ENCODE results near the gene TRIM68. TPM values are rescaled to one million over a fixed set of nuclear protein-coding genes. Genes with fewer than 3 reads are reported as not detected.

TRIM68 gene, protein sequence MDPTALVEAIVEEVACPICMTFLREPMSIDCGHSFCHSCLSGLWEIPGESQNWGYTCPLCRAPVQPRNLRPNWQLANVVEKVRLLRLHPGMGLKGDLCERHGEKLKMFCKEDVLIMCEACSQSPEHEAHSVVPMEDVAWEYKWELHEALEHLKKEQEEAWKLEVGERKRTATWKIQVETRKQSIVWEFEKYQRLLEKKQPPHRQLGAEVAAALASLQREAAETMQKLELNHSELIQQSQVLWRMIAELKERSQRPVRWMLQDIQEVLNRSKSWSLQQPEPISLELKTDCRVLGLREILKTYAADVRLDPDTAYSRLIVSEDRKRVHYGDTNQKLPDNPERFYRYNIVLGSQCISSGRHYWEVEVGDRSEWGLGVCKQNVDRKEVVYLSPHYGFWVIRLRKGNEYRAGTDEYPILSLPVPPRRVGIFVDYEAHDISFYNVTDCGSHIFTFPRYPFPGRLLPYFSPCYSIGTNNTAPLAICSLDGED
- 11.6 TPM for total RNA-seq
- long read RNA-seq, transcript TRIM68-201 (7 exons, 3,352 nt): major isoform, 13 of 20 reads
- long read RNA-seq, partial matches to known transcripts: 1 of 20 reads
- long read RNA-seq, other reads (novel, unspliced or antisense): 5 of 20 reads

DNA sequence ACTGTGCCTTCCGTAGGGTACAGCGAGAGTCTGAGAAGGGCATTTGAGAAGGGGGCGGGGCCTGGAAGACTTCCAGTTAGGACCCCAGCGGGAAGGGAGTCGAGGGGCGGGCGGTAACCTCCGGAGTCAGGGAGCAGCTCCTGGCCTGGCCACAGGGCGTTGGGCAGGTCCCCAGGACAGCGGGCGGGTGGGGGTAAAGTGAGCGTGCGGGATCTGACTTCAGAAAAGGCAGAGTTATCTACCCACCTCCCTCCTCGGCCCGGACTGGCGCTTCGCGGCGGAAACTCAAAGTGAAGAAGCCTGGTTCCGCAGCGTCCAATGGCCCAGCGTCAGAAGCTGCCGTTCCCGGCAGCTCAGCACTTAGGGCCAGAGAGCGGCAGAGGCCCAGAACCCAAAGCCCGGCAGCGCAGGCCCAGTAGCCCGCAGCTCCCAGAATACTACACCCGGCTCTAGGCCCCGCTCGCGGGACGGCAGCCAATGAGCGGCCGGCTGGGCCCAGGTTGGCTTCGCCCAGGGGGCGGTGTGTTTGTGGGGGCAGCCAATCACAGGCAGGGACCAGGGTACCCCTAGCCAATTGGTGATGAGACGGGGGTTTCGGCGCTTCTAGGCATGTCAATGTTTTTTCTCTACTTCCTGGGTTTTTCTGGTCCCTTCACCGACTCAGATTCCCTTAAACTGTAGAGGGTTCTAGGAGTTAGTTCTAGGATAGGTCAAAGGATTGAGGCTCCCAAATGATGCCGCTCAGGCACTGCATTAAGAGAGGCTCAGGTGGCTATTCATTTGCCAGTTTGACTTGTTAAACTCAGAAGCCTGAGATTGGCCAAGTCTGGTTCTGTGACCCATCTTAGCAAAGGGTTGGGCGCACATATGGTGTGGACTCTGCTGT, at the start of gene TRIM68:
TSS of gene TRIM68 (minus strand) at position 451 of the 886 bp plus-strand sequence. CDS start 2,727 bp downstream, outside the sequence.
- ATAC-seq (peak; percentile 100), DNase-seq (ENCODE audit: missing footprints) (peak; percentile 98)
- intact Hi-C loops (cut with DNase I): no loop called here

DNA sequence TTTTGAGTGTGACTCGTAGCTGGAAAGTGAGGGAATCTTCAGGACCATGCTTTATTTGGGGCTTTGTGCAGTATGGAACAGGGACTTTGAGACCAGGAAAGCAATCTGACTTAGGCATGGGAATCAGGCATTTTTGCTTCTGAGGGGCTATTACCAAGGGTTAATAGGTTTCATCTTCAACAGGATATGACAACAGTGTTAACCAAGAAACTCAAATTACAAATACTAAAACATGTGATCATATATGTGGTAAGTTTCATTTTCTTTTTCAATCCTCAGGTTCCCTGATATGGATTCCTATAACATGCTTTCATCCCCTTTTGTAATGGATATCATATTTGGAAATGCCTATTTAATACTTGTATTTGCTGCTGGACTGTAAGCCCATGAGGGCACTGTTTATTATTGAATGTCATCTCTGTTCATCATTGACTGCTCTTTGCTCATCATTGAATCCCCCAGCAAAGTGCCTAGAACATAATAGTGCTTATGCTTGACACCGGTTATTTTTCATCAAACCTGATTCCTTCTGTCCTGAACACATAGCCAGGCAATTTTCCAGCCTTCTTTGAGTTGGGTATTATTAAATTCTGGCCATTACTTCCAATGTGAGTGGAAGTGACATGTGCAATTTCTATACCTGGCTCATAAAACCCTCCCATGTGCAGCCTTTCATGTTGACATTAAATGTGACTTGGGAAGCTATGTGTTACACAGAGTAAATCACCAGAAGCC, 46.8 kb upstream of the TRIM68 start:
- ATAC-seq: no peak
- intact Hi-C loops (cut with DNase I): no loop called here
- DNase-seq (ENCODE audit: missing footprints): no peak

DNA sequence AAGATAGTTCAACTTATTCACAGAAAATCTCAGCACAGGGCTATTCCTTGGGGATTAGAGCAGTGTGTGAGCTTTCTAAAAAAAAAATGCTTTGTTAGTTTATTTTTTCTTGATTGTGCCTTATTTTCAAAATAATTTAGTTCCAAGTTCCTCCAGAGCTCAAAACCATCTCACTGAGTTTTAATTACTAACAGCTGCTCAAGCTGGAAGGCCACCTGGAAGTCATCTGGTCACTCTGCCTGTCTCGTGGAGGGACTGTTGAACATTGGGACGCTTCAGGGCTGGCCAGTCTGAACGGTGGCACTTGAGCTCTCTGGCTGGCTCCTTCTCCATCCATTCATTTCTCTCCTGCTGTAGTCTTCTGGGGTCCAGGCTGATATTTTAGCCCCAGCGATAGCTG, 39.7 kb upstream of the TRIM68 start:
- DNase-seq (ENCODE audit: missing footprints) (no peak), ATAC-seq (peak; percentile 26)
- intact Hi-C loops (cut with DNase I): no loop called here

DNA sequence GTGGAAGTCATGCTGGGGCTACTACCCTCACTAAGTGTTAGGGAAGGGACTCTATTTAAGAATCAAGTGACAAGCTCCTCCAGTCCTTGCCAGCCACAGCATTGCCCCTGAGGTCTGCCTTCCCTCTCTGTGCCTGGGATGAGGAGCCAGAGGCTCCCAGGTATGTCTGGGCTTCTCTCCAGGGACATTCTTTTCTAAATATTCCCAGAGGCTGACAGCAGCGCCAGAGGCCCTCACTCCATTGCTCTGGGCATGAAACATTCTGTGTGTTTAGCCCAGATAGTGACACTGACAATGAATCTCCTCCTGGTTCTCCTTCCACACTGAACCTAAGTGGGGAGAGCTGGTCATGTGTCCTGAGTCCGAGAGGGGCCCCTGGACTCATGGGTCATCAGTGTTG, 37.9 kb upstream of the TRIM68 start:
- DNase-seq (ENCODE audit: missing footprints) (peak; percentile 57), ATAC-seq (peak; percentile 87)
- intact Hi-C loops (cut with DNase I): no loop called here

DNA sequence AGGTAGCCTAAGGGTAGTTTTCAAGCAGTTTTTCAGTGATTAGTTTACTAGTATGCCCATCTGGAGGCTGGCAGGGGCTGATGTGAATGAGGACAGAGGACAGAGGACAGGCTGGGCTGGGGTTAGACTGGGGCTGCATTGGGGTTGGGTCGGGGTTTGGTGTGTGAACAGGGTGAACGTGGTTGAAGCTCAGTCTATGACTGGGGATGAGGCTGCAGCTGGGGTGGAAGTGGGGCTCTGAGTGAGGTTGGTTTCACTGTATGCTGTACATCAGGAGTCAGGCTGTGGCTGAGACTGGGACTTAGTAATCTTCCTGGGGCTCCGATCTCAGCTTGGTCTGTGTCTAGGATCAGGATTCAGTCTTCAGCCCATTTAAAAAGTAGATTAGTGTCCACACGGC, 36.2 kb upstream of the TRIM68 start:
- no peak for ATAC-seq
- intact Hi-C loops (cut with DNase I): no loop called here
- DNase-seq (ENCODE audit: missing footprints): no peak

DNA sequence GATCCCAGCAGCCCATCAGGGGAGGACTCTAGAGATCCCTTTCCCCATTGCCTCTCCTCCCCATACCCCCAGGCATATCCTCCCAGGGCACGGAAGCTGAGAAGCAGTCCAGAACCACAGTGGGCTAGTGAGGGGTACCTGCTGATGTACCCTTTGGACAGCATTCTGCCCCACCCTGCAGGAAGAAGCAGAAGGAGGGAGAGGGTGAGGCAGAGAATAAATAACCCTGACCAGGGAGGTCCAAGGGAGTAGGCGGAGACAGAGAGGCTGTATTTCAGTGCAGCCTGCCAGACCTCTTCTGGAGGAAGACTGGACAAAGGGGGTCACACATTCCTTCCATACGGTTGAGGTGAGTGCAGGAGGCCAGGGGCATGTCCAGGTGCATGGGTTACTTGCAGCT, 35.7 kb upstream of the TRIM68 start, which contains the start of gene OR51E1:
TSS of gene OR51E1 (plus strand) at position 301 of the 400 bp plus-strand sequence. CDS start 8,545 bp downstream, outside the sequence.
- DNase-seq (ENCODE audit: missing footprints): no peak
- intact Hi-C loops (cut with DNase I): no loop called here
- ATAC-seq: no peak

DNA sequence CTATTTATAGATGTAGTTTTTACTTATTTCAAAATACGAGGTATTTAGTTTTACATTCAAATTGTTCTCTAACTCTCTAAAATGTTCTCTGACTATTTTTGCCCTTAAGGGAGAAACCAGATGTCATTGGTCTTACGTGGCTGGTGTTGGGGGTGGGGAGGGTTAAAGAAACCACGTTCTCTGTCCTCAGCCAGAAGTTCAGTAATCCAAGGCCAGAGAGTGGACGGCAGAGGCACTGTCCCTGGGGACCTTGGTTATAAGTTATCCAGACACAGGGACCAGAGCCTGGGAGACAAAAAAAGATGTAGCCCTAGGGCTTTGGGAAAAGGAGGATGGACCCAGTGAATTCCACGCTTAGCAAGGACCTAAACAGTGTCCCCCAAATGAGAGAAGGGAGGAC, 35.0 kb upstream of the TRIM68 start:
- peak; percentile 45 for ATAC-seq
- intact Hi-C loops (cut with DNase I): no loop called here
- no peak for DNase-seq (ENCODE audit: missing footprints)

DNA sequence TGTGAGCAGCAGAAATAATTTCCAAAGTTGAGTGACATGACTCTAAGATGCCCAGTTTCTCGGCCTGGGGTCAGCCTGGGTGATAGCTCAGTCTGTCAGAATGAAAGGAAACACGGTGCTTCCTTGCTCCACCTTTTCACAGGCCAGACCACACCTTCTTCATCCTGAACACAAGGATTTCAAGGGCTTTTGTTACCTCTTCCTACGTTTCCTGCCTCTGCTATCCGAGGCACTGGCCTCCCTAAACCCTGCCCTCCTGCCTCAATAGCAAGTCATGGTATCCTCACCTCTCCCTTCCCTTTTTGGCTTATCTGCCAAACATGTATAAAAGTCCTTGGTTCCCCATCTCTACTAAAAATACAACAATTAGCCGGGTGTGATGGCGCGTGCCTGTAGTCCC, 34.0 kb upstream of the TRIM68 start:
- ATAC-seq: no peak
- intact Hi-C loops (cut with DNase I): no loop called here

DNA sequence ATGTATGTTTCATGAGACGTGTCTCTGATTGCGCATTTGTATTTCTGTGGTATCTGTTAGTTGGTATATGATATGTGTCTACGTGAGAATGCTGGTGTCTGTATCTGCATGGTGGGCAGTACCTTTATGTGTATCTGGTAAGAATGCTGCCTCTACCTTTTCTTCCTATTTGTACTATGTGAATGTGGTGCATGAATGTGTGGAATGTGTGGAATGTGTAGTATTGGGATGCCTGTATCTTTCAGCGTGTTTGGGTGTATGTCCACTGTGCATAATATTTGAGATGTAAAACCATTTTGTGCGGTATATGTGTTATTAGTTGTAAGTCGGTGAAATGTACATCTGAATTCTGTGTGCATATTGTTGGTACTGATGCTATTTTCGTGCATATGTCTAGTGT, 33.5 kb upstream of the TRIM68 start:
- DNase-seq (ENCODE audit: missing footprints) (no peak), ATAC-seq (no peak)
- intact Hi-C loops (cut with DNase I): no loop called here

More for the DNA sequence above, 34.0 kb upstream of the TRIM68 start:
- DNase-seq (ENCODE audit: missing footprints): no peak

DNA sequence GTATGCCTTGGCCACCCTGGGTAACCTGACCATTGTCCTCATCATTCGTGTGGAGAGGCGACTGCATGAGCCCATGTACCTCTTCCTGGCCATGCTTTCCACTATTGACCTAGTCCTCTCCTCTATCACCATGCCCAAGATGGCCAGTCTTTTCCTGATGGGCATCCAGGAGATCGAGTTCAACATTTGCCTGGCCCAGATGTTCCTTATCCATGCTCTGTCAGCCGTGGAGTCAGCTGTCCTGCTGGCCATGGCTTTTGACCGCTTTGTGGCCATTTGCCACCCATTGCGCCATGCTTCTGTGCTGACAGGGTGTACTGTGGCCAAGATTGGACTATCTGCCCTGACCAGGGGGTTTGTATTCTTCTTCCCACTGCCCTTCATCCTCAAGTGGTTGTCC, 31.9 kb upstream of the TRIM68 start:
- intact Hi-C loops (cut with DNase I): loop anchor here (5.0 kb wide), 1 partner anchor 362 kb away; no protein-coding TSS in a partner anchor
- no peak for ATAC-seq
- no peak for DNase-seq (ENCODE audit: missing footprints)

DNA sequence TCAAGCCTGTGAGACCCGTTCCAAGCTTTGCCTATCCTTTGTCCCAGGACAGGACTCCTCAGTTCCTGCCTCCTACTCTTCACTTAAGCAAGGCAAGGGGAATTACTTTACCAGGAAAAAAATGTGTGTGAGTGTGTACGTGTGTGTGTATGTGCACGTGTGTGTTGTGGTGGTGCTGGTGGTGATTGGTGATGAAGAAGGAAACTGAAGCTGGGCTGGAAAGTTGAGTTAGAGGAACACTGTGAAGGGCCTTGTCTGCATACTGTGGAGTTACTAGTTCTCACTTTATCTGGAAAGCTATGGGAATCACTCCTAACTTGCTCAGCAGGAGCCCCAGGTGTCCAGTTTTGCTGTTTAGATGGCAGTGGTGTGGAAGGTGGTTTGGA, 29.6 kb upstream of the TRIM68 start:
- intact Hi-C loops (cut with DNase I): loop anchor here (5.0 kb wide), 1 partner anchor 365 kb away; no protein-coding TSS in a partner anchor
- DNase-seq (ENCODE audit: missing footprints) (no peak), ATAC-seq (no peak)

DNA sequence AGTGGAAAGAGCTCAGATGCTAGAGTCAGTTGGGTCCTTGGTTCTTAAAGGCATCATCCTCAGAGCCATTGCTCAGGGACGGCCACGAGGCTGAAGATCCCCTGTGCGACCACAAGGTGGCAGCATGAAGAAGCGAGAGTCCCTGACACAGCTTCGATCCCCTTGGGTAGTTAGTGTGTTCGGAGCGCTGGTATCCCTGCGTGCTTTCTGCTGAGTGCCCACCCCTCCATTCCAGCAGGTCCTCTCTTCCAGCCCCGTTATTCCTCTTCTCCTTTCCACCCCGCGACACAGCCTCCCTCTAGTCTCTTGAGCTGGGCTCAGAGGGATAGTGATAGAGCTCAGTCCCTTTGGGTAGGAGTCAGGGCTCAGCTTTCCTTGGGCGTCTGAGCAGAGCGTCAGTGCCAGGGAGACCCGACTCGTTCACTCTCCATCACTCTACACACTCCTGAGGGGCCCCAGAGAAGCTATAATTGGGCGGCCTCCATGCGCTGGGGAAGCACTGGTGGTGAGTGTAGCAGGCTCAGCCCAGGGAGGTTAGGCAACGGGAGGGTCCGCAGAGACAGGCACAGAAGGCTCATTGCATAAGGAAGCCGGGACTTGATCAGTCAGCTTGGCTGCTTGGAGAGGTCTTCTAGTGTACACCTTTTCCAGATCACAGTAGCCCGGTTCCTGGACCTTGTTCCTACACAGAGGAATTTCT, 29.1 kb upstream of the TRIM68 start, which contains the start of gene OR51D1:
TSS of gene OR51D1 (plus strand) at position 516 of the 700 bp plus-strand sequence. CDS start 2,314 bp downstream, outside the sequence.
- peak; percentile 92 for ATAC-seq
- intact Hi-C loops (cut with DNase I): loop anchor here (1.0 to 5.0 kb wide), 2 partner anchors 189 to 365 kb away; no protein-coding TSS in a partner anchor
- DNase-seq (ENCODE audit: missing footprints): peak; percentile 80

DNA sequence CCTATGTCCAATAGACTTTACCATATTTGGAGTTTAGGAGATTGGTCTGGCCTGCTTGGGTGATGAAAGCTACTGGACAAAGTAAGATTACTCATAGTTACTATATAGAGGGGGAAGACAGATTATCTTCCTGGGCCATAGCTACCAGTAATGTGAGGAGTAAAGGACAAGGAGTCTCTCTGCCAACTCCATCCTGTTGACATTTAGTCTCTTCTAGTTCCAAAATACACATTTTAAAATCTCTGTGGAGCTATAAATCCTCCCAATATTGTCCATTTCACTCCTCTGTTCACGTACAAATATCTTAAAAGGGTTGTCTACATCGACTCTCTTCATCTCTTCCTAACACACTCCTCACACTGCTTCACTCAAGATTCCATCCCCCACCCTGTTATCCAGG, 28.1 kb upstream of the TRIM68 start:
- intact Hi-C loops (cut with DNase I): loop anchor here (1.0 to 5.0 kb wide), 2 partner anchors 190 to 366 kb away; no protein-coding TSS in a partner anchor
- ATAC-seq (no peak), DNase-seq (ENCODE audit: missing footprints) (no peak)

DNA sequence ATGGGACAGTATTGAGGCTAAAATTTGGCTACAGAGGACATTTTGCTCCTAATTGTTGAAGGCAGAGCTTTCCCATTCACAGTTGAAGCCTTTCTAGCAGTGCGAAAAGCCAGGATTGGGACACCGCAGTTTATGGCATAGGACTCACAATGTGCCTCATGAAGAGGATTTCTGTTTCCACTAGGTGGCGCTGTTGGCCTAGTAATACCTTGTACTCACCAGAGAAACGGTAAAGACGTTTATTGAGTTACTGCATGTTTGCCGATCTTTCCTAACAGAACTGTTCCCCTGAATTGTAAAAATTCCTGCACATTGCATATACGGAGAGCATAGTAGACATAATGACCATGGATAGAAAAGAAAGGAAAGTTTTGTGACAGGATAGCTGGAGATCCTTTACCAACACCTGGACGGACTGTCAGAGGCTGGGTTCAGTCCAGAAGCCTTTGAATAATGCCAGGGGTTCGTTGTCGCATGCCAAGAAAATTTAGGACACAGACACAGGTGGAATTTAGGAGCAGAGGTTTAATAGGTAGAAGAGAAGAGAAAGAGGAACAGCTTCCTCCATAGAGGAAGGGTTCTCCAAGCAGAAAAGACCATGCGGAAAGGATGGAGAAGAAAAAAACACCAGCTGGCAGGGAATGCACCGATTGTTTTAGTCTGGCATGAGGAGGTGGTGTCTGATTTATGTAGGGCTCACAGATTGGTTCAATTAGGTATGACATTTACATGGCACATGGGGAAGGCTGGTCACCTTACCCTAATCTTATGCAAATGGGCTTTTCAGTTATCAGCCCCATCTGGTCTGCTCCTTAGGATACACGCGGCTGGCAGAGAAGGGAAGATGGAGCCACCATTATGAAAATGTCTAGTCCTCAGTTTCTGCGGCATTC, 18.4 kb upstream of the TRIM68 start:
- no peak for ATAC-seq
- intact Hi-C loops (cut with DNase I): no loop called here
- DNase-seq (ENCODE audit: missing footprints): no peak

DNA sequence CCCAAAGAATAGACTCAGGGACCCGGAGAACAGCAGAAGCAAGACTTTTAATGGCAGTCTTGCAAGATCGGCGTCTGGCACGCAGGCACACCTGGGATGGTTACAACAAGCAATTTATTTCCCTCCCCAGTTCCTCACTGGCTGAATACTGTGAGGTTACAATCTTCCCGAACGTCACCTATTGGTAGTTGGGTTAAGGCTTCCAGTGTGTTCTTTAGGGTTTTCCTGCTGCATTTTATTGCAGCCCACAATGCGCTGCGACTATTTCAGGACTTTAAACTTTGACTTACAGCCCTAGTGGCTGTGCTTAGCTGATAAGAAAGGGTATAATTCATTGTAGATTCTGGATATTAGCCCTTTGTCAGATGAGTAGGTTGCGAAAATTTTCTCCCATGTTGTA, 11.5 kb upstream of the TRIM68 start:
- intact Hi-C loops (cut with DNase I): no loop called here
- ATAC-seq (no peak), DNase-seq (ENCODE audit: missing footprints) (no peak)

DNA sequence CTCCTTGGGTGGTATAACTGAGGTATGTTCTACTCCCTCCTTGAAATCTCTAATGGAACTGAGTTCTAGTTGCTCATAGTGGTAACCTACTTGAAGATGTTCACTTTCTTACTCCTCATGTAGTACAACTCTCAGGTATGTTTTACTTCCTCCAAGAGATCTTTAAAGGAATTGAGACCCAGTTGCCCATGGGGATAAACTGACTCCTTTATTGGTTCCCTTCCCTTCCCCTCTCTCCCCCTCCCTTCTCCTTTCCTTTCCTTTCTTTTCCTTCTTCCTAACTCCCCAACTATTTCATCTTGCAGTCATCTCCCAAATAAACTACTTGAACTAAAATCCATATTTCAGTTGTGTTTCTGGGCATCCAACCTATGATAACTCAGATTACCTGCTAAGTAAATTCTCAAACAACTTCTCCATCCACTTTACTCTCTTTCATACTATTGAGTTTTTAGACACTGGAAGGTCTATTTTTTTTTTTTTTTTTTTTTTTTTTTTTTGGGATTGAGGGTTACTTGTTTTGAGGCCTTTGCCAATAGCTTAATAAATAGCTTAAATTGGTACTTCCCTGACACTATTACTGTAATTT, 7.9 kb upstream of the TRIM68 start:
- no peak for ATAC-seq
- intact Hi-C loops (cut with DNase I): no loop called here
- DNase-seq (ENCODE audit: missing footprints): no peak
